GM18498 (cell line): Measurements from ENCODE around the gene SSB.
A peak's percentile ranks its signal among the peaks of the same experiment; 100 is the strongest.
"Not testable (repeated sequence)": the region's sequence is repeated elsewhere in the genome, so short reads cannot be mapped to it uniquely, and the experiment has no call there.

Experiments used
- ATAC-seq: cut with Tn5 transposase; IDR thresholded peaks from one replicate; pipeline ENCODE4 v1.9.1; 2021; ENCODE audit warnings: mild to moderate bottlenecking, moderate library complexity; ENCODE audit not compliant: unreplicated experiment

The SSB gene

GRCh38 chr2:169828141-169828811 lies 29.6 kb downstream of the SSB start:
- peak; percentile 30 for ATAC-seq

GRCh38 chr2:169834401-169834800 lies 35.7 kb downstream of the SSB start:
- ATAC-seq: no peak

- ATAC-seq: no peak
Measured at GRCh38 chr2:169838743-169839489, 40.2 kb downstream of the SSB start.

GRCh38 chr2:169839954-169840746 lies 41.5 kb downstream of the SSB start:
- no peak for ATAC-seq

- no peak for ATAC-seq
Measured at GRCh38 chr2:169840747-169841142, 42.1 kb downstream of the SSB start.

- not testable (repeated sequence) for ATAC-seq
Measured at GRCh38 chr2:169841625-169842024, 43.0 kb downstream of the SSB start.

- ATAC-seq: no peak
Measured at GRCh38 chr2:169845016-169845415, 46.3 kb downstream of the SSB start.

GRCh38 chr2:169848959-169849693 lies 50.5 kb downstream of the SSB start:
- ATAC-seq: not testable (repeated sequence)

- ATAC-seq: no peak
Measured at GRCh38 chr2:169849710-169850109, 51.0 kb downstream of the SSB start.

GRCh38 chr2:169853041-169853668 lies 54.5 kb downstream of the SSB start:
- no peak for ATAC-seq

GRCh38 chr2:169855281-169856258 lies 56.9 kb downstream of the SSB start:
- ATAC-seq: not testable (repeated sequence)

GRCh38 chr2:169859423-169859822 lies 60.8 kb downstream of the SSB start:
- no peak for ATAC-seq

GRCh38 chr2:169860149-169860548 lies 61.5 kb downstream of the SSB start:
- no peak for ATAC-seq
